Vagina (tissue), 2 donors: Measurements from ENCODE around the gene FXR2. TPM values are rescaled to one million over a fixed set of nuclear protein-coding genes. Genes with fewer than 3 reads are reported as not detected.
"Not testable (repeated sequence)": the region's sequence is repeated elsewhere in the genome, so short reads cannot be mapped to it uniquely, and the experiment has no call there.

Experiments used
- DNase-seq, 2 donors: peaks; one replicate each; pipeline ENCODE4 v3.0.0-alpha.2; 2017; ENCODE audit errors: extremely low spot score in 2 of 2
- H3K27ac ChIP-seq: fragments of 200-600 bp; sonication (generic); one replicate; pipeline ENCODE4 v1.5.1; 2019
- H3K27me3 ChIP-seq: fragments of 200-600 bp; sonication (generic); one replicate; pipeline ENCODE4 v1.5.1; 2019
- H3K36me3 ChIP-seq, 2 donors: fragments of 200-600 bp; sonication (generic); one replicate each; pipeline ENCODE4 v1.5.1; 2017 to 2019
- H3K4me1 ChIP-seq: fragments of 200-600 bp; sonication (generic); one replicate; pipeline ENCODE4 v1.5.1; 2019
- H3K4me3 ChIP-seq, 2 donors: fragments of 200-600 bp; sonication (generic); 1 replicate in 1 of 2; 2 replicates in 1 of 2; pipeline ENCODE4 v1.5.1; 2016 to 2019
- H3K9me3 ChIP-seq: fragments of 200-600 bp; sonication (generic); one replicate; pipeline ENCODE4 v1.5.1; 2019
- POLR2A ChIP-seq, 2 donors: fragments of 450-650 bp; IDR thresholded peaks; one replicate each; pipeline ENCODE4 v1.6.1; 2017; ENCODE audit warnings: antibody characterized with exemption in 2 of 2, mild to moderate bottlenecking in 2 of 2, moderate library complexity in 2 of 2
- POLR2AphosphoS5 ChIP-seq, 2 donors: sonication (generic); formaldehyde crosslinking; IDR thresholded peaks; one replicate each; pipeline ENCODE4 v1.9.0; 2017; ENCODE audit warnings: antibody characterized with exemption in 2 of 2, mild to moderate bottlenecking in 2 of 2, low read depth in 1 of 2; ENCODE audit not compliant: insufficient read depth in 1 of 2
- intact Hi-C: fragments of 100-400 bp; cut with DNase I; formaldehyde crosslinking; loops from one replicate; pipeline ENCODE4 v1.15.1; 2023
- total RNA-seq: library from RNA; depleted of rRNA; stranded (reverse); fragments of >200 nt; gene quantifications from one replicate; pipeline ENCODE4 v1.2.3, GENCODE V29; 2016
- TF ChIP-seq, protein P1 (sequence below), 3 experiments: fragments of 450-650 bp in 2 of 3; fragments of 200-600 bp in 1 of 3; sonication (generic) in 1 of 3; IDR thresholded peaks; one replicate each; pipeline ENCODE4 v1.5.1; 2017 to 2019; ENCODE audit warnings: antibody characterized with exemption in 3 of 3, mild to moderate bottlenecking in 2 of 3, moderate library complexity in 2 of 3

Gene FXR2
- total RNA-seq, 1 donor from 2014 or later: 36.1 TPM

DNA sequence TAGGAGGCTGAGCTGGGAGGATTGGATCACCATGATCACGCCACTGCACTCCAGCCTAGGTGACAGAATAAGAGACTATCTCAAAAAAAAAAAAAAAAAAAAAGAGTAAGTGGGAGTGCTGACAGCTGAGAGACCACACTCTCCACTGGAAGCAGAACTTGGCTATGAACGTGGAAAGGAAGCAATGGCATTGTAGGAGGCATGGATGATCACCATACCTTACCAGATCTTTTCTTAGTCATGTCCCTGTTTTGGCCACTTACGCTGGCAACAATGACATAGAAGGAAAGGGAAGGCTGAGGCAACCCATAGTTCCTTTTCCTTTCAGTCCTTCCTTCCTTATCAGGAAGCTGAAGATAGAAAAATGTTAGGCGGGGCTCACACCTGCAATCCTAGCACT, 32.3 kb upstream of the FXR2 start:
- peaks cover 12% of the 10 kb centered on the region for H3K27me3 ChIP-seq

GRCh38 chr17:7646457-7646856, 31.8 kb upstream of the FXR2 start:
- Histone ChIP-seq H3K4me3 (no peak overlapping the region), H3K4me1 (peaks cover 17% of the 10 kb centered on the region), H3K36me3 (no peaks in the 10 kb centered on the region), H3K27me3 (peaks cover 6% of the 10 kb centered on the region), H3K27ac (no peak overlapping the region), H3K9me3 (no peaks in the 10 kb centered on the region)
- intact Hi-C loops: no loop called here
- TF ChIP-seq POLR2A (IDR thresholded peaks at IDR 0.05) (no peak), POLR2AphosphoS5 (IDR thresholded peaks at IDR 0.05; ENCODE audit: insufficient read depth in 1 of 2, low read depth in 1 of 2) (no peak)
- TF ChIP-seq, protein P1, sequence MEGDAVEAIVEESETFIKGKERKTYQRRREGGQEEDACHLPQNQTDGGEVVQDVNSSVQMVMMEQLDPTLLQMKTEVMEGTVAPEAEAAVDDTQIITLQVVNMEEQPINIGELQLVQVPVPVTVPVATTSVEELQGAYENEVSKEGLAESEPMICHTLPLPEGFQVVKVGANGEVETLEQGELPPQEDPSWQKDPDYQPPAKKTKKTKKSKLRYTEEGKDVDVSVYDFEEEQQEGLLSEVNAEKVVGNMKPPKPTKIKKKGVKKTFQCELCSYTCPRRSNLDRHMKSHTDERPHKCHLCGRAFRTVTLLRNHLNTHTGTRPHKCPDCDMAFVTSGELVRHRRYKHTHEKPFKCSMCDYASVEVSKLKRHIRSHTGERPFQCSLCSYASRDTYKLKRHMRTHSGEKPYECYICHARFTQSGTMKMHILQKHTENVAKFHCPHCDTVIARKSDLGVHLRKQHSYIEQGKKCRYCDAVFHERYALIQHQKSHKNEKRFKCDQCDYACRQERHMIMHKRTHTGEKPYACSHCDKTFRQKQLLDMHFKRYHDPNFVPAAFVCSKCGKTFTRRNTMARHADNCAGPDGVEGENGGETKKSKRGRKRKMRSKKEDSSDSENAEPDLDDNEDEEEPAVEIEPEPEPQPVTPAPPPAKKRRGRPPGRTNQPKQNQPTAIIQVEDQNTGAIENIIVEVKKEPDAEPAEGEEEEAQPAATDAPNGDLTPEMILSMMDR (IDR thresholded peaks at IDR 0.05): no peak
- no peak for DNase-seq

More for the DNA sequence above, 32.3 kb upstream of the FXR2 start:
- Histone ChIP-seq H3K4me1 (peaks cover 22% of the 10 kb centered on the region), H3K9me3 (no peaks in the 10 kb centered on the region), H3K36me3 (no peaks in the 10 kb centered on the region), H3K4me3 (no peak overlapping the region), H3K27ac (no peak overlapping the region)
- DNase-seq: no peak
- intact Hi-C loops: no loop called here
- TF ChIP-seq POLR2AphosphoS5 (IDR thresholded peaks at IDR 0.05; ENCODE audit: insufficient read depth in 1 of 2, low read depth in 1 of 2): no peak
- TF ChIP-seq POLR2A (IDR thresholded peaks at IDR 0.05): no peak

DNA sequence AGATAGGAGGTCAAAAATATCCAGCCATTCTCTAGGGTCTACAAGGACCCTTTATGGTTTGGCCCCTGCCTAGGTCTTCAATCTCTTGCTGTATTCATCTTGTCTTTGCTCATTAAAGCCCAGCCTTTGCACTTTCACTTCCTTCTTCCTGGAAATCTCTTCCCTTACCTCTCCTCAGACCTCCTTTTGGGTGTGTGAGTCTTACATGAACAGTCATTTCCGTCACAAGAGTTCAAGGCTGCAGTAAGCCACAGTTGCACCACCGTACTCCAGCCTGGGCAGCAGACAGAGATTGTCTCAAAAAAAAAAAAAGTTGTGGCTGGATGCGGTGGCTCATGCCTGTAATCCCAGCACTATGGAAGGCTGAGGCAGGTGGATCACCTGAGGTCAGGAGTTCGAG, 30.1 kb upstream of the FXR2 start:
- H3K36me3 ChIP-seq: no peaks in the 10 kb centered on the region
- no peaks in the 10 kb centered on the region for H3K9me3 ChIP-seq
- TF ChIP-seq, protein P1 (IDR thresholded peaks at IDR 0.05): no peak
- TF ChIP-seq POLR2AphosphoS5 (IDR thresholded peaks at IDR 0.05; ENCODE audit: insufficient read depth in 1 of 2, low read depth in 1 of 2) (no peak), POLR2A (IDR thresholded peaks at IDR 0.05) (no peak)
- DNase-seq: no peak
- no peaks in the 10 kb centered on the region for H3K27me3 ChIP-seq
- H3K4me1 ChIP-seq: no peaks in the 10 kb centered on the region
- no peak overlapping the region for H3K4me3 ChIP-seq
- H3K27ac ChIP-seq: no peak overlapping the region
- intact Hi-C loops: no loop called here

- H3K9me3 ChIP-seq, H3K27me3 ChIP-seq, H3K4me3 ChIP-seq, H3K36me3 ChIP-seq, H3K27ac ChIP-seq, DNase-seq, intact Hi-C loops, H3K4me1 ChIP-seq: not testable (repeated sequence)
Observed at GRCh38 chr17:7641635-7642034, 26.9 kb upstream of the FXR2 start.

DNA sequence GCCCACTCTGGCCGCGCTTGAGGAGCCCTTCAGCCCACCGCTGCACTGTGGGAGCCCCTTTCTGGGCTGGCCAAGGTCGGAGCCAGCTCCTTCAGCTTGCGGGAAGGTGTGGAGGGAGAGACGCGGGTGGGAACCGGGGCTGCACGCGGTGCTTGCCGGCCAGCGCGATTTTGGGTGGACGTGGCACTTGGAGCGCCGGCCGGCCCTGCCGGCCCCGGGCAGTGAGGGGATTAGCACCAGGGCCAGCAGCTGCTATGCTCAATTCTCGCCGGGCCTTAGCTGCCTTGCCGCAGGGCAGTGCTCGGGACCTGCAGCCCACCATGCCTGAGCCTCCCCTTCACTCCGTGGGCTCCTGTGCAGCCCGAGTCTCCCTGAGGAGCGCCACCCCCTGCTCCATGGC, 26.1 kb upstream of the FXR2 start:
- TF ChIP-seq POLR2AphosphoS5 (IDR thresholded peaks at IDR 0.05; ENCODE audit: insufficient read depth in 1 of 2, low read depth in 1 of 2) (no peak), POLR2A (IDR thresholded peaks at IDR 0.05) (no peak)
- TF ChIP-seq, protein P1 (IDR thresholded peaks at IDR 0.05): no peak
- Histone ChIP-seq H3K4me3 (no peak overlapping the region), H3K9me3 (no peaks in the 10 kb centered on the region), H3K4me1 (no peaks in the 10 kb centered on the region), H3K27me3 (no peaks in the 10 kb centered on the region), H3K27ac (no peak overlapping the region), H3K36me3 (no peaks in the 10 kb centered on the region)
- intact Hi-C loops: no loop called here
- no peak for DNase-seq

GRCh38 chr17:7636163-7636562, 21.5 kb upstream of the FXR2 start:
- H3K27ac ChIP-seq: no peak overlapping the region

More at GRCh38 chr17:7636163-7636562, 21.5 kb upstream of the FXR2 start:
- Histone ChIP-seq H3K36me3 (no peaks in the 10 kb centered on the region), H3K27me3 (no peaks in the 10 kb centered on the region), H3K9me3 (no peaks in the 10 kb centered on the region), H3K4me3 (no peak overlapping the region), H3K4me1 (no peaks in the 10 kb centered on the region)
- intact Hi-C loops: no loop called here
- TF ChIP-seq POLR2AphosphoS5 (IDR thresholded peaks at IDR 0.05; ENCODE audit: insufficient read depth in 1 of 2, low read depth in 1 of 2) (no peak), POLR2A (IDR thresholded peaks at IDR 0.05) (no peak)
- TF ChIP-seq, protein P1 (IDR thresholded peaks at IDR 0.05): no peak
- DNase-seq: no peak
